NCI-H748 (cell line): ENCODE measurements around the gene PRMT6.
"Not testable (repeated sequence)": the region's sequence is repeated elsewhere in the genome, so short reads cannot be mapped to it uniquely, and the experiment has no call there.

Experiments used
- DNase-seq: peaks from one replicate; lab custom pipeline; 2025; ENCODE audit not compliant: unreplicated experiment; lab: John Stamatoyannopoulos, UW

The PRMT6 gene

DNA sequence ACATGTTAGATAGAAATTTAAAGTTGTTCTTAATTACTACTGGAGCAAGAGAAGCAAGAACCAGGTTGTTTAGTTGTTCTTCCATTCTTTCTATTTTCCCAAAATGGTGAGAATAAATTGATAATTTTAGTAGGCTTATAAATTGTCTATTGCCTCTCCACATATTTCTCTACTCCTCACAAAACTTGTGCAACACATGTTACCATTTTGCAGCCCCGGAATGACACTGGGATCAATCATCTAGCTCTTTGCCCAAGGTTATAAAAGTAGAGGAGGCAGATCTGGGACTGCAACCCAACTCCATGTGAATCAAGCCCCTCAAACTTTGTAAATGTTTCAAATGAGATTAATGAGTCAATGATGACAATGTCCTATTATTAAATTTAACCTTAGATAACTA lies 34.9 kb downstream of the PRMT6 start:
- no peak for DNase-seq

DNA sequence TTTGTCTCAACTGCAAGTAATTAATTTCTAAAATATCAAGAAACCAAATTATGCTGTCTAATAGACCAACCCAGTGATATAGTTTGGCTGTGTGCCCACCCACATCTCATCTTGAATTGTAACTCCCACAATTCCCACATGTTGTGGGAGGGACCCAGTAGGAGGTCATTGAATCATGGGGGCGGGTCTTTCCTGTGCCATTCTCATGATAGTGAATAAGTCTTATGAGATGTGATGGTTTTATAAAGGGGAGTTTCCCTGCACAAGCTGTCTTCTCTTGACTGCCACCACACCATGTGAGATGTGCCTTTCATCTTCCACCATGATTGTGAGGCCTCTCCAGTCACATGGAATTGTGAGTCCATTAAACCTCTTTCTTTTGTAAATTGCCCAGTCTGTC lies 36.9 kb downstream of the PRMT6 start:
- DNase-seq = not testable (repeated sequence)

DNA sequence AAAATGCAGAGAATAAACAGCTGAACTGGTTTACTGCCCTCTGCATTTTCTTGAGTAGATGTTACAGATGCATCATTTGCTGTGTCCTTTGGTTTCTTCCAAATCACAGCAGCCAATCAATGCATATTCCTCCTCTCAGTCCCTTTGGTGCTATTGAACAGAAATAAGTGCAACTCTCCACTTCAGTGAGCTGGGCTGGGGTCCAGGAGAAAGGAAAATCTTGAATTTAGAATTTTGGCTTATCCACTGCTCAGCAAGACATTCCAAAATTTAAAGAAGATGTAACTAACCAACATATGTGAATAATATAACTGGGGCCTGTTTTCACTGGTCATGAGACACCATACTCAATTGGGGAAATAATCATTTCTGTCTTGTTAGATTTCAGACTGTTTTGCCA lies 39.2 kb downstream of the PRMT6 start:
- no peak for DNase-seq

DNA sequence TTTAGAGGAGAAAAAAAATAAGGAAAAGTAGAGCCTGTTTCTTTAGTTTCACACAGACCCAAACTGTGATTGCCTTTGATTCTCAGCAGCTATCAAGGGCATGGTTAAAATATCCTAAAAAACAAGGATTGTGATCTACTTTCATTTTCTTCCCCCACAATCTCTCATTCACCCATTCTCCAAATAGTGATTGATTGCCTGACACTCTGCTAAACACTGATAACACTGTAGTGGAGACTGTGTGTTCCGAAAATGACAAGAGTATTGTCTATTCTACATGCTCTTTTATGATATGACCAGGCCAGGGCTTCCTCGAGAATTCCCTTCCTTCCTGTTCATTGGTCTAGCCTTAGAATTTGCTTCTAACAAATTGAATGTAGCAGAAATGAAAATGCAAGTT lies 40.2 kb downstream of the PRMT6 start:
- peak; percentile 53 for DNase-seq

DNA sequence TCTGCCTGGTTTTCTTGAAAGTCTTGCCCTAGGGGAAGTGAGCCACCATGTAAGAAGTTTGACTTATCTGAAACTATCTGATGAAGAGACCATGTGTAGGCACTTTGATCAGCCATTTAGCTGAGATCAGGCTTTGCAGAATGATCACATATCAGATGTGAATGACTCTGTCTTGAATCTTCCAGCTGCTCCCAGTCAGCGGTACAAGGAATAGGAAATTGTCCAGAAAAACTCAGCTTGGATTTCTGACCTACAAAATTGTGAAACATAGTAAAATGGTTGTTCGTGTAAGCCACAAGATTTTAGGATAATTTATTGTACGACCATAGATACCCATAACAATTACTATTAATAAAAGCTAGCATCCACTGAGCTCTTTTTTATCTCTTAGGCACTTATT lies 42.5 kb downstream of the PRMT6 start:
- no peak for DNase-seq

DNA sequence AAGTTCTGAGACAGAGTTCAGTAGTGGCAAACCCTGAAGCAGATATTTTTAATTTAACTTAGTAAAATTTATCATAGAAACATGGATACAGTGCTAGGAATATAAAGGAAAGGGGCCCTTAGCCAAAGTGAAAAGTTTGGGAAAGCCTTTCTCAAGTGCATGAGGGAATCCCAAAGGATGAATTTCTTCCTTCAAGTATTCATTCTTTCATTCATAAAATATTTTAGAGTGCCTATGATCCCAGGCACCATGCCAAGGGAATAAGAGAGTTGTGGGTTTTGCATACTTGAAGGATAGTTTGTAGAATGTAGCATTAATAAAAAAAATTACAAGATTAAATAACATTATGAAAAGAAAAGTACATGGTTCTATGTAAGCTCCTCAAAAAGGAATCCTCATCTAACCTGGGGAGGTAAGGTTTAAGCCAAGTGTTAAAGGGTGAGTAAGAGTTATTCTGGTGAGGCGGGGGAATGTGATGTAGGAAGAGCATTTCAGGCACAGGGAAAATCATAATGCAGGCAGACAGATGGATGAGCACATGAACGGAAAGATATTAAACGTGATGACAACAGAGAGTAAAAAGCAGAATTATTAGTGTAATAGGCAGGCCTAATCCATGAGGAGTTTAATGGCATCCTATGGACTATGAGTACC lies 44.0 kb downstream of the PRMT6 start:
- DNase-seq = no peak

DNA sequence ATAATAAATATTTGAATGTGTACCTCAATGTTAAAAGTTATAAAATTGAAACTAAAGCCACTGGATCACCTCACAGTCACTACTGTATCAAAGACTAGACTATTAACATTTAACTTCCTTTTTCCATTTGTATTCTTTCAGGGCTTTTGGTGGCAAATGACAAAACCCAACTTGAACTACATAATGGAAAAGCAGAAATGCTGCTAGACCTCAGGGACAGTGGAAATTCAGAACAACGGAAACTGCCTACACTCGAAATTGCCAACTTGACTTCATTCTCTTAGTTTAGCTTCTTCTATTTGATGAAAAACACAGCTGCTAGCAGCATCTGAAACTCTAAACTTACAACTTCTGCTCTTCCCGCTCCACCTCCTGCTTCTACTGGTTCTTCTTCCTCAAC lies 49.4 kb downstream of the PRMT6 start:
- DNase-seq = no peak
